HuH-7.5 (cell line): ENCODE results near the gene HSF2.

ENCODE experiments used
- DNase-seq: peaks from one replicate; pipeline ENCODE4 v3.0.0; 2011; ENCODE audit warnings: low spot score

The HSF2 gene

GRCh38 chr6:122399055-122399347 is 451 bp upstream of the HSF2 start:
- no peak for DNase-seq

DNA sequence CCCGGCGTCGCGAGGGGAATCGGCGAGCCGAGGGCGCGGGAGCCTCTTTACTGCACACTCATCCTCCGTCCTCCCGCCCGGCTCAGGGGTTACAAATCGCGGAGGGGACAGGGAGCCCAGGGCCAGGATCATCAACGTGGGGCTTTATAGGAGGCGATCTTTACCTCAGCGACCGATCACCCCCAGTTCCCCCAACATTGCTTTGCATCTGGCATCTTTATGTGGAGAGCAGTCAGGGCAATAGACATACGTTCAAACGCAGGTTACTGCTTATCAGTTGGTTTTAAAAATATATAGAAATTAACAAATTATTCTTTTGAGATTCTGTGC is 634 bp downstream of the HSF2 start:
- peak; percentile 12 for DNase-seq

GRCh38 chr6:122400462-122401089 is 1.1 kb downstream of the HSF2 start:
- DNase-seq = no peak

- no peak for DNase-seq
These were observed 1.7 kb downstream of the HSF2 start for GRCh38 chr6:122401104-122401503.

- no peak for DNase-seq
These were observed 5.0 kb downstream of the HSF2 start for GRCh38 chr6:122404444-122404843.

DNA sequence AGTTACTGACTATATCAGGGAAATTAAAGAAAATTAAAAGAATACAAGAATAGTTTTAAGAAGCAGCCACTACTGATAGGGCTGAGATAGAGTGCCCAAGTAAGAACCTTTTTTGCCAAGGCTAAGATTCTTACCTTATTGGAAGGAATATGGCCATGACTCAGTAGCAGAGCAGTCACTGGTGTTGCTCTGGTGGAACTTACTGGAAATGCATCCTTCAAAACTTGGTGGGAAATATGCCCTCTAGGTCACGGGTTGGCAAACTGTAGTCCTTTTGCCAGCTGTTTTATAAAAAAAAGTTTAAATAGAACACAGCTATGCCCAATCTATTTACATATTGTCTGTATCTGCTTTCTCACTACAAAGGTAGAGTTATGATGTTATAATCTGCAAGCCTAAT is 6.0 kb downstream of the HSF2 start:
- DNase-seq = no peak

GRCh38 chr6:122406187-122406586 is 6.7 kb downstream of the HSF2 start:
- DNase-seq = no peak

DNA sequence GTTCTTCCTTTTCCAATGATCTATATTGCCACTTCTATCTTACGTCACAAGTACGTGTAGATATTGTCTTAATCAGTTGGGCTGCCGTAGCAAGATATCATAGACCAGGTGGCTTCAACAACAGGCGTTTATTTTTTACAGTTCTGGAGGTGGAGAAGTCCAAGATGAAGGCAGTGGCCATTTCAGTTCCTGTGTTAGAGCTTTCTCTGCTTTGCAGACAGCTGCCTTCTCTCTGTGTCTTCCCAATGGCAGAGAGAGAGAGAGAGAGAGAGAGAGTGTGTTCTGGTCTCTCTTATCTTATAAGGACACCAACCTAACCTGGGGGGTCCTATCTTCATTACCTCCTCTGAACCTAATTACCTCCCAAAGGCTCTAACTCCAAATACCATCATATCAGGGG is 8.3 kb downstream of the HSF2 start:
- DNase-seq = no peak

- no peak for DNase-seq
These were observed 8.8 kb downstream of the HSF2 start for GRCh38 chr6:122408240-122408639.

- DNase-seq = no peak
These were observed 9.4 kb downstream of the HSF2 start for GRCh38 chr6:122408702-122409458.

DNA sequence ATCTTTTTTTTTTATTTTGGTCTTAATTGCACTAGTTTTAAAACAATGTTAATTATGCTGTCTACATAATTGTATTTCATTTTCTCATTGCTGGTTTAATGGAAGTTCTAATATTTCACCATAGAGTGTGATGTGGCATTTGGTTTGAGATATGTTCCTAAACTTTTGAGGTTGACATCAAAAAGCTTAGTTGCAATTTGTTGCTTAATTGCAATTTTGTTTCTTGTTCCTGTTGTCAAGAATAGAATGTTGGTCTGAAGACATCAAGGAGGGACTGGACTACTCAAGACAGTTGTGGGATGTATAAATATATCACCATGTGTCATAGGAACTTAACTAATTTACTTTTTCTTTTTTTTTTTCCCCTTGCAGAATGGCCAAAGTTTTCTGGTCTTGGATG is 12.5 kb downstream of the HSF2 start:
- no peak for DNase-seq

DNA sequence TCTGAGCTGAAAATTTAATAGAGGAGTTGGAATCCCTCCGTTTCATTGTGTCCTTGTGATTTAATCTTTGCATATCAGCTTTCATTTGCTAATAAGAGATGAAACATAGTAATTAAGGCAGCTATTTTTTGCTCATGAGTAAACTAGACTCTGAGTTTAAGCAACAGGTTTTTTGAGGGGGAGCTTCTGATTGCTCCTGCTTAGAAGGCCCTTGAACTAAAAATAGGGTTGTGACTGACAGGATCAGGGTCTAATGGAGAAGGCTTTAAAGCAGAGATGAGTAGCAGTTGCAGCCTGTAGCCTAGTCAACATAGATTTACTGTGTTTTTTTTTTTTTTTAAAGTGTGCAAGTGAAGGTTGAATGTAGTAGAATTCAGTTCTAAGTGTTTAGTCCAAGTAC is 17.4 kb downstream of the HSF2 start:
- no peak for DNase-seq

- no peak for DNase-seq
These were observed 22.6 kb downstream of the HSF2 start for GRCh38 chr6:122422003-122422402.

DNA sequence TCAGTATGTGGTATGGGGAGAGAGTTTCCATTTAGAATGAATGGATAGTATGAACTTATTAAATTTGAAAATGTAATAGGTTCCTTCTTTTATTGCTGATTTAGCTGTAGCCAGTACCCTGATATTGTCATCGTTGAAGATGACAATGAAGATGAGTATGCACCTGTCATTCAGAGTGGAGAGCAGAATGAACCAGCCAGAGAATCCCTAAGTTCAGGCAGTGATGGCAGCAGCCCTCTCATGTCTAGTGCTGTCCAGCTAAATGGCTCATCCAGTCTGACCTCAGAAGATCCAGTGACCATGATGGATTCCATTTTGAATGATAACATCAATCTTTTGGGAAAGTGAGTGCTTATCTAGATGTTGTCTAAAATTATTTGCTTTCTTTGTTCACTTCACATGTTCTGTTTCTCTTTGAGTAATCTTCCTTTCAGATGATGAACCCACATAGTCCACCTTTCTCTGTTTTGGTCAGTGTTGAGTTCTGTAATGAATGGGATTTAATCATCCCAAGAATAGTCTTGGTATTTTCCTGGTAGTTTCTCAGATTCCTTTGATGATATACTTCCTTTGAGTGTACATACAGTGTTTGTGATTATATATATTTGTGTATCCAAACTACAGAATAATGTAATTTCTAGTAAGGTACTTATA is 23.3 kb downstream of the HSF2 start:
- no peak for DNase-seq

DNA sequence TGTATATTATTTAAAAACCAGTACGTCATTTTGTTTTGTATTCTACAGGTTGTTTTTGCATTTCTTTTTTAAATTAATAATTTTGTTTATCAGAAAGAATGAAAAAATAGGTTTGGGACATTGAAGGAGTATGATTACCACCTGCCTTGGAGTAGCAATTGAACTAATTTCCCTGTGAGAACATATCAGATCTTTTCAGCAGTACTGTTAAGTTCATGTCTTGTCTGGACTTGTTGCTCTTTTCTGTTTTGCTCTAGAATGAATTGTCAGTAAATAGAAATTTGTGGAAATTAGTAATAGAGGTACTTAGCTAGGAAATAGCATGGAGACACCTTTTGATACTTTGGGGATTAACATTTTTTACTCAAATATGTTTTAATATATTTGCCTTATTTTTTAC is 24.3 kb downstream of the HSF2 start:
- DNase-seq = no peak

DNA sequence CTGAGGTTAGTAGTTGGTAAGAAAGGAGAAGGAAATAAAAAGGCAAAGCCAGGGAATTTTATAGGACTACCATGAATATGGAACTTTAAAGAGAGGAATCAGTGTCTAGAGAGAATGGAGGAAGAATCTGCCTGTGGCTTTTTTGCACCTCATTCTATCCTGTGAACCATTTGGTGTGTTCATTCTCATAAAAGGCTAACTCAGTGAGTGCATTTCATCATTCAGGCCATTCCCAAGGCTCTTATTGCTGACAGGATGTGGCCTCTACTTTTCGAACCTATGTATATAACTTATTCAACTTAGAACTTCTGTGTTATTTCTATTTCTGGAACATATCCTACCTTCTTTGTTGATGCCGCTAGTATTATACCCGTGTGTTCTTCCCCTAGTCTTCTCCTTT is 27.1 kb downstream of the HSF2 start:
- DNase-seq = no peak

DNA sequence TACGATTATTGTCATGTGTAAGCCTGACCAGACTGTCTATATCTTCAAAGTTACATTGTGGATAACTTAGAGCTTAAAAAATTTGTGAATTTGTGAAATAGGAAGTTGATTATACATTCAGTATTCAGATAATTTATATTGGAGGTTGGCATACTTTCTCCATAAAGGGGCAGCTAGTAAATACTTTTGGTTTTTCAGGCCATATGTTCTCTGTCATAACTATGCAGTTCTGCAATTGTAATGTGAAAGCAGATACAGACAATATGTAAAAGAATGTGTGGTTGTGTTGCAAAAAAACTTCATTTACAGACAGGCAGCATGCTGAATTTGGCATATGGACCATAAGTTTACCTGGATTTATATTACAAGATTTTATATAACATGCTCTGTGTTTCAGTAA is 29.3 kb downstream of the HSF2 start:
- DNase-seq = no peak

- DNase-seq = no peak
These were observed 29.9 kb downstream of the HSF2 start for GRCh38 chr6:122429323-122429722.

DNA sequence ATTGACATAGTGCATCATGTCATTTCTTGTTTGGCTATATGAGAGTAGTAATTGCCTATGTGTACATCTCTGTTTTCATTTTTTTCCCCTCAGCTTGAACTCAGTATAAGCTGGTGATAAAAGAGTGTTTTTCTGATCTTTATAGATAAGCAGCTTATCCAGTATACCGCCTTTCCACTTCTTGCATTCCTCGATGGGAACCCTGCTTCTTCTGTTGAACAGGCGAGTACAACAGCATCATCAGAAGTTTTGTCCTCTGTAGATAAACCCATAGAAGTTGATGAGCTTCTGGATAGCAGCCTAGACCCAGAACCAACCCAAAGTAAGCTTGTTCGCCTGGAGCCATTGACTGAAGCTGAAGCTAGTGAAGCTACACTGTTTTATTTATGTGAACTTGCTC is 32.3 kb downstream of the HSF2 start:
- DNase-seq = no peak

DNA sequence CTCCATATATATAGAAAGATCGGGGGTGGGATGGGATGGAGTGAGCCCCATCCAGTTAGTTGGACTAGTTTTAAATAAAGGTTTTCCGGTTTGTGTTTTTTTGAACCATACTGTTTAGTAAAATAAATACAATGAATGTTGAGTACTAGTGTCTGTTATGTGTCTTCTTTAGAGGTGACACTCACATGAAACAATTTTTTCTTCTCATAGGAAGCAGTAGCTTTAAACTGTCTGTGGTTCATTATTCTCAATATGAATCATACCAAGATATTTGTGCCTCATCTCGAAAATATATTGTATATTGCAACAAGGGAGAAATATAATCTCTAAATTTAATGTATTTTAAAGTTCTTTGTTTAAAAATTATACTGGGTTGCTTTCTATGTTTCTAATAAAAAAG is 33.4 kb downstream of the HSF2 start:
- DNase-seq = no peak

DNA sequence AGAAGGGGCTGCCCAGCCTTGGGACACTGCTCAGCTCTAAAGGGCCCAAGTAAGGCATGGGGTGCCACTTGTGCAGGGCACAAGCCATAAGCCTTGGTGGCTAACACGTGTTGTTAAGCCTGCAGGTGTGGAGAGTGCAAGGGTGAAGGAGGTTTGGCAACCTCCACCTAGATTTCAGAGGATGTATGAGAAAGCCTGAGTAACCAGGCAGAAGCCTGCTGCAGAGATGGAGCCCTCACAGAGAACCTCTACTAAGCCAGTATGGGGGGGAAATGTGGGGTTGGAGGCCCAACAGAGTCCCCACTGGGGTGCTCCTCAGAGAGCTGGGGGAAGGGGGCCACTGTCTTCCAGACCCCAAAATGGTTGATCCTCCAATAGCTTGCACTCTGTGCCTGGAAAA is 39.5 kb downstream of the HSF2 start:
- no peak for DNase-seq

- no peak for DNase-seq
These were observed 45.8 kb downstream of the HSF2 start for GRCh38 chr6:122445274-122445673.

DNA sequence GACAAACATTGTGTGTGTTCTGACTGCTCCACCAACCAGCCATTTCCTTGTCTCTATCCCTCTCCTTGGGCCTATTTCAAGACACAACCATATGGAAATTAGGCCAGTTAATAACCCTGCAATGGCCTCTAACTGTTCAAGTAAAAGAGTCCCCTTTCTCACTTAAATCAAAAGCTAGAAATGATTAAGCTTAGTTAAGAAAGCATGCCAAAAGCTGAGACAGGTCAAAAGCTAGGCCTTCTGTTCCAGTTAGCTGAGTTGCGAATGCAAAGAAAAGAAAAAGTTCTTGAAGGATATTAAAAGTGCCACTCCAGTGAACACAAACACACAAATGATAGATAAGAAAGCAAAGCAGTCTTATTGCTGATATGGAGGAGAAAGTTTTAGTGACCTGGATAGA is 49.6 kb downstream of the HSF2 start:
- DNase-seq = no peak

GRCh38 chr6:122452509-122452908 is 53.1 kb downstream of the HSF2 start:
- DNase-seq = no peak
